ENCODE results near the gene MED13. TPM values are rescaled to one million over a fixed set of nuclear protein-coding genes. Genes with fewer than 3 reads are reported as not detected.

MED13 gene
- total RNA-seq, 1 donor from 2014 or later, result 23.7 TPM

DNA sequence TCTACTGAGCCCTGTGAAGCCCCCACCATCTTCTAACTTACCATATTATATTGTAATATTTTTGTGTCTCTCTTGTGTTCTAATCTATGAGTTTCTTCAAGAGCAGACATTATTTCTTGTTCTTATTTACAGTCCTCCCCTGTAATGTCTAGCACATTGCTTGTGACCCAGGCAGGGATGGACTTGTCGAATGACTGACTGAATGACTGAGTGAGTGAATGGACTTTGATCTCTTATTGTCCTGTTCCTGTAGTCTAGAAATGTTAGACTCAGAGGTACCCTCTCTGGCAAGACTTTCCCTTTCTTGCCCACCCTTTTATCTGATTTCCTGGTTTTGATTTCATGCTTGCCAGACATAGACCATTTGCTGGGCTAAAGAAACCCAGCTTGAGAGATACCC is 35.0 kb upstream of the MED13 start:
- TF ChIP-seq, protein P1, sequence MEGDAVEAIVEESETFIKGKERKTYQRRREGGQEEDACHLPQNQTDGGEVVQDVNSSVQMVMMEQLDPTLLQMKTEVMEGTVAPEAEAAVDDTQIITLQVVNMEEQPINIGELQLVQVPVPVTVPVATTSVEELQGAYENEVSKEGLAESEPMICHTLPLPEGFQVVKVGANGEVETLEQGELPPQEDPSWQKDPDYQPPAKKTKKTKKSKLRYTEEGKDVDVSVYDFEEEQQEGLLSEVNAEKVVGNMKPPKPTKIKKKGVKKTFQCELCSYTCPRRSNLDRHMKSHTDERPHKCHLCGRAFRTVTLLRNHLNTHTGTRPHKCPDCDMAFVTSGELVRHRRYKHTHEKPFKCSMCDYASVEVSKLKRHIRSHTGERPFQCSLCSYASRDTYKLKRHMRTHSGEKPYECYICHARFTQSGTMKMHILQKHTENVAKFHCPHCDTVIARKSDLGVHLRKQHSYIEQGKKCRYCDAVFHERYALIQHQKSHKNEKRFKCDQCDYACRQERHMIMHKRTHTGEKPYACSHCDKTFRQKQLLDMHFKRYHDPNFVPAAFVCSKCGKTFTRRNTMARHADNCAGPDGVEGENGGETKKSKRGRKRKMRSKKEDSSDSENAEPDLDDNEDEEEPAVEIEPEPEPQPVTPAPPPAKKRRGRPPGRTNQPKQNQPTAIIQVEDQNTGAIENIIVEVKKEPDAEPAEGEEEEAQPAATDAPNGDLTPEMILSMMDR (IDR thresholded peaks at IDR 0.05; ENCODE audit: insufficient read depth, low read length, severe bottlenecking), result no peak
- no peak for FAIRE-seq

DNA sequence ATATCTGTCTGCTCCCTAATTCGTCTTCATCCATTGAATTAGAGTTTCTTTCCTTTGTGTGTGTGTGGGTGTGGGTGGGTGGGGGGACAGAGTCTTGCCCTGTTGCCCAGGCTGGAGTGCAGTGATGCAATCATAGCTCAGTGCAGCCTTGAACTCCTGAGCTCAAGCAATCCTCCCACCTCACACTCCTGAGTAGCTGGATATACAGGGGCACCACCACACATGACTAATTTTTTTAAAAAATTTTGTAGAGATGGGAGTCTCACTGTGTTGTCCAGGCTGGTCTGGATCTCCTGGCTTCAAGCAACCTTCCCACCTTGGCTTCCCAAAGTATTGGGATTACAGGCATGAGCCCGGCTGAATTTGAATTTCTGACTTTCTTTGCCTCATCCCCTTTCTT is 34.5 kb upstream of the MED13 start:
- Histone ChIP-seq H3K27me3 (ENCODE audit: control insufficient read depth, insufficient read depth, low read length) (no peaks in the 10 kb centered on the region), H3K36me3 (ENCODE audit: control insufficient read depth, insufficient read depth, low read length) (no peaks in the 10 kb centered on the region), H3K4me3 (ENCODE audit: low read depth, low read length) (no peak overlapping the region)
- TF ChIP-seq, protein P1 (IDR thresholded peaks at IDR 0.05; ENCODE audit: insufficient read depth, low read length, severe bottlenecking), result no peak
- FAIRE-seq (no peak), DNase-seq (ENCODE audit: low read depth) (no peak)

More for the DNA sequence above, 35.0 kb upstream of the MED13 start:
- H3K36me3 ChIP-seq (ENCODE audit: control insufficient read depth, insufficient read depth, low read length), result no peaks in the 10 kb centered on the region
- no peaks in the 10 kb centered on the region for H3K27me3 ChIP-seq (ENCODE audit: control insufficient read depth, insufficient read depth, low read length)
- H3K4me3 ChIP-seq (ENCODE audit: low read depth, low read length), result no peak overlapping the region
- no peak for DNase-seq (ENCODE audit: low read depth)

DNA sequence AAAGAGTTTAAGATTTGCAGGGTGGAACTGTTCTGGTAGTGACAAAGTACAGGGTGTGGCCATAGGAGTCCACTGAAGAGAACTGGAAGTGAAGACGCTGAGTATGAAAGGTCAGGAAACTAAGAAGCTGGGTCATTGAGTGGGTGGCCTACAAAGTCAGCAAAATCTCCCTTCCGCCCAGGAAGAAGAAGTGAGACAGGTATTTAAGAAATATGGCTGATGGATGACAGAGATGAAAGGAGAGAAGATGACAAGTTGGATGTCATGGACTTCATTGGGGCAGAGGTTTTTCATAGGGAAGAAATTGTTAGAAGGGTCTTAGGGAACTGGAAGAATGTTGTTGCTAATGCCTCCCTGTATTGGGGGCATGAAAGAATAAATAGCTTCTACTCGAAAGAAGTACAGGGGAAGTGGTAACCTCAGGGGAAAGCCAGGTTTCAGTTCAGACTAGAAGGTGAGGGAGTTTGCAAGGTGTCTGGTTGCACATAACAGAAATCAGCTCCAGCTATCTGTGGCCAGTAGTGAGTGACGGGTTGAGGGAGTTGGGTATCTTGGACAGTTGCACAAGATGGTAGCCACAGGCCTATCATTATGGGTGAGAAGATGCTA is 33.6 kb upstream of the MED13 start:
- TF ChIP-seq, protein P1 (IDR thresholded peaks at IDR 0.05; ENCODE audit: insufficient read depth, low read length, severe bottlenecking), result no peak
- Histone ChIP-seq H3K27me3 (ENCODE audit: control insufficient read depth, insufficient read depth, low read length) (no peaks in the 10 kb centered on the region), H3K4me3 (ENCODE audit: low read depth, low read length) (no peak overlapping the region), H3K36me3 (ENCODE audit: control insufficient read depth, insufficient read depth, low read length) (no peaks in the 10 kb centered on the region)
- DNase-seq (ENCODE audit: low read depth), result no peak
- FAIRE-seq, result no peak

DNA sequence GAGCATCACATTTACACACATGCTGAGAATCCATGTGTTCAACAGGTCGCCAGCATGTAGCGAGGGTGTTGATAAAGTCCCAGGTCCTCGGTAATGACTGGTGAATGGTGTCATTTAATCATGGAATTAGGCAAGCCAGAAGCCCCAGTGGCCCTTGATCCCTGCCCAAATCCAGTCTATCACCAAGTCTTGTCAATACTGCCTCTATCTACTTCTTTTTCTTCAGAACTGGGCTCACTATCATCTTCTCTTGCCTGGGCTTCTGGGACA is 31.3 kb upstream of the MED13 start:
- DNase-seq (ENCODE audit: low read depth) (no peak), FAIRE-seq (no peak)
- Histone ChIP-seq H3K27me3 (ENCODE audit: control insufficient read depth, insufficient read depth, low read length) (no peaks in the 10 kb centered on the region), H3K4me3 (ENCODE audit: low read depth, low read length) (no peak overlapping the region), H3K36me3 (ENCODE audit: control insufficient read depth, insufficient read depth, low read length) (no peaks in the 10 kb centered on the region)
- TF ChIP-seq, protein P1 (IDR thresholded peaks at IDR 0.05; ENCODE audit: insufficient read depth, low read length, severe bottlenecking), result no peak

DNA sequence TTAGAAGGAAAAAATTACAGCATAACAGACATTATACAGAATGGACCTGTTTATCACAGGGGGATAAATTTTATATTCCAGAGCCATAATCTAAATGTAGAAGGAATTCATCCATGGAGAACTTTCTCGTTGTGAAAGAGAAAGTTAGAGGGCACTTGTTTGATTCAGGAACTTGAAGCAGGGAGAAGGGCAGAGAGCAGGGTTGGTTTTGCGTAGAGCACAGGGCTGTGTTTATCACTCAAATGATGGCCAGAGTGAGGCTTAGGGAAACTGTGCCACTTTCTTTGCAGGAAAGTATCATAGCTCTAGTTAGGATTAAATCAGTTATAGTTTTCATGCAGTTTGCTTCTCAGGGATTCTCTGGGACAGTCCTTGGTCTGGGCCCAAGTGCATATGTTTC is 29.1 kb upstream of the MED13 start:
- Histone ChIP-seq H3K36me3 (ENCODE audit: control insufficient read depth, insufficient read depth, low read length) (no peaks in the 10 kb centered on the region), H3K27me3 (ENCODE audit: control insufficient read depth, insufficient read depth, low read length) (no peaks in the 10 kb centered on the region), H3K4me3 (ENCODE audit: low read depth, low read length) (no peak overlapping the region)
- DNase-seq (ENCODE audit: low read depth) (no peak), FAIRE-seq (no peak)
- TF ChIP-seq, protein P1 (IDR thresholded peaks at IDR 0.05; ENCODE audit: insufficient read depth, low read length, severe bottlenecking), result no peak
